ENCODE results near the gene TAF5L. TPM values are rescaled to one million over a fixed set of nuclear protein-coding genes. Genes with fewer than 3 reads are reported as not detected.
A peak's percentile ranks its signal among the peaks of the same experiment; 100 is the strongest.

The TAF5L gene
- total and polyA plus RNA-seq, 10 of the 15 experiments (the other 5 are each of a cell fraction or from before 2014, with no cell fraction given), result 1.1 to 26.2 (median 19.1) TPM

- ATAC-seq, result peak; percentile 38
- H3K9me3 ChIP-seq (replicated peaks; ENCODE audit: control insufficient read depth, insufficient read depth, low read length), result no peaks in the 10 kb centered on the region
- no peak for FAIRE-seq
- no peak for DNase-seq (ENCODE audit: low read depth, low spot score)
- TF ChIP-seq RAD51 (IDR thresholded peaks at IDR 0.05) (peak; percentile 33; the same call in 1 of the 2 replicates), SREBF1 (IDR thresholded peaks at IDR 0.05; ENCODE audit: low read length) (no peak)
- no peaks in the 10 kb centered on the region for H3K36me3 ChIP-seq (ENCODE audit: control insufficient read depth in 2 of 2, insufficient read depth in 2 of 2, low read length in 1 of 2)
- H3K4me1 ChIP-seq (ENCODE audit: control insufficient read depth, insufficient read depth, low read length), result no peaks in the 10 kb centered on the region; the same call in 1 of the 2 replicates
- H3K27ac ChIP-seq (ENCODE audit: control insufficient read depth, insufficient read depth), result no peak overlapping the region
- H4K20me1 ChIP-seq (ENCODE audit: control insufficient read depth, insufficient read depth), result no peaks in the 10 kb centered on the region
- H3K9ac ChIP-seq (ENCODE audit: control insufficient read depth, insufficient read depth, low read length), result no peak overlapping the region
- ChIA-PET SMC1A (ENCODE audit: uncharacterized antibody, unreplicated experiment) (interaction anchor here (0.6 kb wide), 1 partner anchor 696 kb away, joined by 3 read pairs; no protein-coding TSS in a partner anchor), RAD21 (ENCODE audit: unreplicated experiment) (no interaction called here), POLR2A (no interaction called here), CTCF (interaction anchor here (1.5 kb wide), 1 partner anchor 13 kb away, joined by 4 read pairs; the partner anchor contains the start of gene ABCB10)
- intact Hi-C loops (cut with micrococcal nuclease; ENCODE audit: unreplicated experiment), result no loop called here
- no TSS peak for BruUV-seq (replicated peaks)
- WGBS (ENCODE audit: insufficient coverage, insufficient replicate concordance, low lambda C conversion rate, missing lambda C conversion rate), result 33% methylated on average over 2 of the region's 2 CpGs
- no peak overlapping the region for H3K4me2 ChIP-seq (ENCODE audit: control insufficient read depth, insufficient read depth)
- no peaks in the 10 kb centered on the region; a peak in 1 of 4 replicates for H3K27me3 ChIP-seq (replicated peaks in 1 of 2; ENCODE audit: control insufficient read depth in 2 of 2, insufficient read depth in 2 of 2, low read length in 1 of 2)
- peak overlapping the region; percentile 36; the same call in 1 of the 2 replicates for H2AFZ ChIP-seq (ENCODE audit: control insufficient read depth, low read depth, low read length)
- H3K4me3 ChIP-seq, result no peak overlapping the region
- no peaks in the 10 kb centered on the region for H3K79me2 ChIP-seq (ENCODE audit: control insufficient read depth, insufficient read depth, low read length)
- in situ Hi-C loops (cut with MboI), result no loop called here
These were observed 53.6 kb downstream of the TAF5L start for GRCh38 chr1:229572286-229572685.

GRCh38 chr1:229570891-229571516 lies 54.9 kb downstream of the TAF5L start:
- ChIA-PET RAD21 (ENCODE audit: unreplicated experiment) (no interaction called here), CTCF (interaction anchor here (1.2 kb wide), 1 partner anchor 14 kb away, joined by 3 read pairs; no protein-coding TSS in a partner anchor), POLR2A (no interaction called here), SMC1A (ENCODE audit: uncharacterized antibody, unreplicated experiment) (interaction anchor here (0.8 to 1.3 kb wide), 2 partner anchors 10 to 12 kb away, joined by 3 to 5 read pairs; no protein-coding TSS in a partner anchor)
- no peaks in the 10 kb centered on the region; the same call in 1 of the 2 replicates for H3K4me1 ChIP-seq (ENCODE audit: control insufficient read depth, insufficient read depth, low read length)
- DNase-seq (ENCODE audit: low read depth, low spot score) (no peak), FAIRE-seq (no peak), ATAC-seq (no peak; the same call in 2 of the 3 replicates)
- no peaks in the 10 kb centered on the region for H3K79me2 ChIP-seq (ENCODE audit: control insufficient read depth, insufficient read depth, low read length)
- no peaks in the 10 kb centered on the region; a peak in 1 of 4 replicates for H3K27me3 ChIP-seq (replicated peaks in 1 of 2; ENCODE audit: control insufficient read depth in 2 of 2, insufficient read depth in 2 of 2, low read length in 1 of 2)
- WGBS (ENCODE audit: insufficient coverage, insufficient replicate concordance, low lambda C conversion rate, missing lambda C conversion rate), result 3% methylated on average over 2 of the region's 2 CpGs
- H3K36me3 ChIP-seq (ENCODE audit: control insufficient read depth in 2 of 2, insufficient read depth in 2 of 2, low read length in 1 of 2), result no peaks in the 10 kb centered on the region
- TF ChIP-seq IKZF1 (conservative IDR thresholded peaks at IDR 0.05) (no peak), PKNOX1 (IDR thresholded peaks at IDR 0.05) (0 out of 2 replicates have a peak, but pooled peaks have one; percentile 5)
- H3K9me3 ChIP-seq (replicated peaks; ENCODE audit: control insufficient read depth, insufficient read depth, low read length), result no peaks in the 10 kb centered on the region
- intact Hi-C loops (cut with micrococcal nuclease; ENCODE audit: unreplicated experiment), result no loop called here
- no peak overlapping the region for H3K4me3 ChIP-seq
- H3K4me2 ChIP-seq (ENCODE audit: control insufficient read depth, insufficient read depth), result no peak overlapping the region
- no peaks in the 10 kb centered on the region for H4K20me1 ChIP-seq (ENCODE audit: control insufficient read depth, insufficient read depth)
- no peak overlapping the region for H2AFZ ChIP-seq (ENCODE audit: control insufficient read depth, low read depth, low read length)
- H3K9ac ChIP-seq (ENCODE audit: control insufficient read depth, insufficient read depth, low read length), result no peak overlapping the region
- no TSS peak for BruUV-seq (replicated peaks)
- in situ Hi-C loops (cut with MboI), result no loop called here
- H3K27ac ChIP-seq (ENCODE audit: control insufficient read depth, insufficient read depth), result no peak overlapping the region

All from GM12878 (cell line).